MM.1S (cell line): ENCODE results near the gene AFAP1.

ENCODE experiments used
- DNase-seq: peaks from one replicate; pipeline ENCODE4 v3.0.0-alpha.2; 2015
- H2AFZ ChIP-seq: fragments of 300-600 bp; sonication (generic); 2 replicates; pipeline ENCODE4 v1.6.0; 2016; ENCODE audit warnings: antibody characterized with exemption, low read length
- H3F3A ChIP-seq: fragments of 300-600 bp; sonication (generic); 2 replicates; pipeline ENCODE4 v1.6.1; 2016; ENCODE audit warnings: mild to moderate bottlenecking, antibody characterized with exemption, low read length, moderate library complexity, mixed read lengths; ENCODE audit not compliant: insufficient read depth
- H3K27ac ChIP-seq: fragments of 300-600 bp; sonication (generic); 2 replicates; pipeline ENCODE4 v1.5.1; 2016; ENCODE audit warnings: mild to moderate bottlenecking, low read length
- H3K27me3 ChIP-seq: fragments of 300-600 bp; sonication (generic); replicated peaks from 2 replicates; pipeline ENCODE4 v1.6.0; 2016; ENCODE audit warnings: low read length; ENCODE audit not compliant: insufficient read depth
- H3K36me3 ChIP-seq: fragments of 300-600 bp; sonication (generic); replicated peaks from 2 replicates; pipeline ENCODE4 v1.6.1; 2016; ENCODE audit warnings: mild to moderate bottlenecking, low read length, mixed read lengths; ENCODE audit not compliant: insufficient read depth
- H3K4me1 ChIP-seq: fragments of 300-600 bp; sonication (generic); 2 replicates; pipeline ENCODE4 v1.6.1; 2016; ENCODE audit warnings: low read length, mixed read lengths
- H3K4me2 ChIP-seq: fragments of 300-600 bp; sonication (generic); 2 replicates; pipeline ENCODE4 v1.6.0; 2016; ENCODE audit warnings: low read depth, low read length
- H3K4me3 ChIP-seq: fragments of 300-600 bp; sonication (generic); 2 replicates; pipeline ENCODE4 v1.5.1; 2016; ENCODE audit warnings: low read length, mixed read lengths
- H3K79me2 ChIP-seq: fragments of 300-600 bp; sonication (generic); 2 replicates; pipeline ENCODE4 v1.6.1; 2016; ENCODE audit warnings: mixed run types, low read length, mixed read lengths
- H3K9ac ChIP-seq: fragments of 300-600 bp; sonication (generic); 2 replicates; pipeline ENCODE4 v1.6.1; 2016; ENCODE audit warnings: low read length, mixed read lengths
- H3K9me2 ChIP-seq: fragments of 300-600 bp; sonication (generic); replicated peaks from 2 replicates; pipeline ENCODE4 v1.6.1; 2016; ENCODE audit warnings: mild to moderate bottlenecking, low read length, mixed read lengths; ENCODE audit not compliant: insufficient read depth
- H3K9me3 ChIP-seq: fragments of 300-600 bp; sonication (generic); replicated peaks from 2 replicates; pipeline ENCODE4 v1.6.1; 2016; ENCODE audit warnings: mild to moderate bottlenecking, low read length, mixed read lengths; ENCODE audit not compliant: insufficient read depth
- H4K20me1 ChIP-seq: fragments of 300-600 bp; sonication (generic); 2 replicates; pipeline ENCODE4 v1.6.1; 2016; ENCODE audit warnings: mild to moderate bottlenecking, low read length, moderate library complexity, mixed read lengths; ENCODE audit not compliant: insufficient read depth
- CTCF ChIP-seq: fragments of 300-600 bp; sonication (generic); IDR thresholded peaks from 2 replicates; pipeline ENCODE4 v1.5.1; 2016; ENCODE audit warnings: antibody characterized with exemption, low read length, mixed read lengths
- EZH2 ChIP-seq: fragments of 300-600 bp; sonication (generic); optimal IDR thresholded peaks from 2 replicates; pipeline ENCODE3; 2017; ENCODE audit warnings: low read depth, mild to moderate bottlenecking, antibody characterized with exemption, low read length, mixed read lengths
- EZH2phosphoT487 ChIP-seq: fragments of 300-600 bp; sonication (generic); IDR thresholded peaks from 2 replicates; pipeline ENCODE4 v1.6.1; 2018; ENCODE audit warnings: antibody characterized with exemption, low read length

AFAP1 gene

GRCh38 chr4:7837597-7838135, 102.0 kb downstream of the AFAP1 start:
- peaks cover 73% of the 10 kb centered on the region for H3K27me3 ChIP-seq
- H2AFZ ChIP-seq: no peak overlapping the region
- DNase-seq: no peak
- H3K9me2 ChIP-seq: no peaks in the 10 kb centered on the region
- no peak for TF ChIP-seq EZH2phosphoT487
- TF ChIP-seq CTCF: no peak
- TF ChIP-seq EZH2: no peak
- H3K9ac ChIP-seq: no peak overlapping the region
- H3K79me2 ChIP-seq: no peaks in the 10 kb centered on the region
- no peak overlapping the region for H3K4me3 ChIP-seq
- H3K9me3 ChIP-seq: no peaks in the 10 kb centered on the region
- H4K20me1 ChIP-seq: no peaks in the 10 kb centered on the region
- no peak overlapping the region for H3K27ac ChIP-seq
- no peaks in the 10 kb centered on the region; the same call in 1 of the 2 replicates for H3K36me3 ChIP-seq
- no peaks in the 10 kb centered on the region for H3K4me1 ChIP-seq
- H3K4me2 ChIP-seq: no peak overlapping the region
- H3F3A ChIP-seq: no peaks in the 10 kb centered on the region

- no peaks in the 10 kb centered on the region for H3K9me2 ChIP-seq
- H3K27me3 ChIP-seq: peaks cover 24% of the 10 kb centered on the region
- no peak for TF ChIP-seq EZH2
- TF ChIP-seq EZH2phosphoT487: no peak
- TF ChIP-seq CTCF: no peak
- H3K4me1 ChIP-seq: peaks cover 36% of the 10 kb centered on the region
- H3K4me3 ChIP-seq: peak overlapping the region; percentile 29; the same call in 1 of the 2 replicates
- peak overlapping the region; percentile 61; the same call in 1 of the 2 replicates for H3K27ac ChIP-seq
- H4K20me1 ChIP-seq: no peaks in the 10 kb centered on the region
- peaks cover 19% of the 10 kb centered on the region for H3F3A ChIP-seq
- DNase-seq: no peak
- peak overlapping the region; percentile 72; the same call in 1 of the 2 replicates for H3K4me2 ChIP-seq
- H3K79me2 ChIP-seq: no peaks in the 10 kb centered on the region
- no peaks in the 10 kb centered on the region for H3K9me3 ChIP-seq
- H3K9ac ChIP-seq: peak overlapping the region; percentile 28; the same call in 1 of the 2 replicates
- peak overlapping the region; percentile 58 for H2AFZ ChIP-seq
- H3K36me3 ChIP-seq: no peaks in the 10 kb centered on the region
Measured at GRCh38 chr4:7831858-7832730, 107.6 kb downstream of the AFAP1 start.

- Histone ChIP-seq H3K9me3 (no peaks in the 10 kb centered on the region), H2AFZ (peak overlapping the region; percentile 58), H3K27ac (peak overlapping the region; percentile 61; the same call in 1 of the 2 replicates), H3K27me3 (peaks cover 24% of the 10 kb centered on the region), H3K9me2 (no peaks in the 10 kb centered on the region), H3K4me1 (peaks cover 36% of the 10 kb centered on the region), H3K4me3 (peak overlapping the region; percentile 29; the same call in 1 of the 2 replicates), H3K36me3 (no peaks in the 10 kb centered on the region), H3F3A (peaks cover 19% of the 10 kb centered on the region), H3K9ac (peak overlapping the region; percentile 28; the same call in 1 of the 2 replicates), H3K4me2 (peak overlapping the region; percentile 72), H4K20me1 (no peaks in the 10 kb centered on the region), H3K79me2 (no peaks in the 10 kb centered on the region)
- no peak for TF ChIP-seq CTCF
- TF ChIP-seq EZH2phosphoT487: no peak
- TF ChIP-seq EZH2: no peak
- peak; percentile 73 for DNase-seq
Measured at GRCh38 chr4:7831330-7831729, 108.3 kb downstream of the AFAP1 start.
